NCI-H187 treated with DMSO at 0.1 percent for 48 hours (cell line): ENCODE data around the gene CCDC83.
"Not testable (repeated sequence)": the region's sequence is repeated elsewhere in the genome, so short reads cannot be mapped to it uniquely, and the experiment has no call there.

ENCODE experiments used
- DNase-seq: peaks from one replicate; lab custom pipeline; 2025; lab: John Stamatoyannopoulos, UW

Gene CCDC83

GRCh38 chr11:85941380-85941973, 86.3 kb downstream of the CCDC83 start:
- DNase-seq: no peak

DNA sequence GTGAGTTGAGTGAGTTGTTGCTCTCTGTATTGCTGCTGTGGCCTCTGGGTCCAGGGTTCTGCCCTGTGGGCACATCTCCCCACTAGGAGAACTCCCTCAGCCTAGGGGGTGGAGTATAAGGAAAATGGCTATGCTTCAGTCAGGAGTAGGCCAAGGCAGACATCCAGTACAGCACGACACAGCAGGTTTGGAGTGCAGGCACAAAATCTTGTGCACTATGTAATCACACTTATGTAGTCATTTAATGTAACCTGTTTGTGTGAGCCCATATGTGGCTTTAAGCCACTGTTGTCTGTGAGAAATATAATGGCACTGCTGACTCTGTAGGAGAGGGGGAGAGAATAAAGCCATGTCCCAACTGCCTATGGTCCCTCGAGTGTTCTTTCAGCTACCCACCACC, 90.1 kb downstream of the CCDC83 start:
- no peak for DNase-seq

GRCh38 chr11:85945788-85946187, 90.6 kb downstream of the CCDC83 start:
- no peak for DNase-seq

DNA sequence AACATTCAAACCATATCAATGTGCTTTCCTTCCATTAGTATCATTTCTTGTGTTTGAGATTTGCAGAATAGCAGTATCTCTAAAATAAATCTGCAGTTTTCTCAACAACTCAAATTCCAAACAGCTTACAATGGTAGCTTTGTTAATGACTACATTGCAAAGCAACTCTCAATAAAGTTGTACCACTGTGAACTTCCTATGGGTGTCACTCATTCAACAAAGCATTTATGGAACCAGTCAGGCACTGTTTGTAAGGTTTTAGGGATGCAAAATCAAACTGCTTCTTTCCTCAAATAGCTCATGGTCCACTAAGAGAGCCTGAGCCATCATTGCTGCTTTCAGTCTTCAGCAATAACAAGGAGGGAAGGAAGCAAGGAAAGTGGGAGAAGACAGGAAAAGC, 91.0 kb downstream of the CCDC83 start:
- no peak for DNase-seq

DNA sequence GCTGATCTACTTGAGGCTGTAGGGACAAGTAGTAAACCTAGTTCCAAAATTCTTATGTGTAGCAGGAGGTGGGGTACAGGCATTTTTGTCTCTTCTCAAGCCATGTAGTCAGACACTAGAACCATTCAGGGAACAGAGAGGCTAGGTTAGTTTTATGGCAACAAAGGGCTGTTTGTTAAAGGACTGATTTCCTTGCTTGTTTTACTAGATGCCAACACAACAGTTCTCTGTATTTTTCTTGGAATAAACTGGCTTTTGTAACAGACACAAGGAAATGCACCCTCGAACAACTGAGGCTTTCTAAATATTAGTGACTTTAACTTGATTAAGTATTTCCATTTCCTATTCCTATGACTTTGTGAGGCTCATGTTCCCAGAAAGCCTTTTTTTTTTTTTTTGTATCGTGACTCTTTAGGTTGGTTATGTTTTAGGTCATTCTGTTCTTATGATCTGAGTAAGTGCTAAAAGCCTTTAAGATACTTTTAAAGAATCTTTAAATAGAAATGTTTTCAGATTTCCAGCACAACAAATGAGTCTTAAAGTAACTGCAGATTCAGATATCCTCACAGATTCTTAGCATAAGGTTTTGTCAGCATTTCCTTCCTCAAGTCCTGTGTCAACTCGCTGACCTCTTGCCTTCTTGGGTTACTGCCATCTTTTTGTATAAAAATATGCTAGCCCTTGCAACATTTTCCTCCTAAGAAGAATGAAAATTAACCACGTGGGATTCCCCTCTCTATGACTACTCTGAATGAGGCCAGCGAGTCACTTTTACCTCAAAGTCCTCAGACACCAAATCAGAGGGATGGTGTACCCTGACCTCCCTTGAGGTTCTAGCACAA, 92.5 kb downstream of the CCDC83 start:
- no peak for DNase-seq

DNA sequence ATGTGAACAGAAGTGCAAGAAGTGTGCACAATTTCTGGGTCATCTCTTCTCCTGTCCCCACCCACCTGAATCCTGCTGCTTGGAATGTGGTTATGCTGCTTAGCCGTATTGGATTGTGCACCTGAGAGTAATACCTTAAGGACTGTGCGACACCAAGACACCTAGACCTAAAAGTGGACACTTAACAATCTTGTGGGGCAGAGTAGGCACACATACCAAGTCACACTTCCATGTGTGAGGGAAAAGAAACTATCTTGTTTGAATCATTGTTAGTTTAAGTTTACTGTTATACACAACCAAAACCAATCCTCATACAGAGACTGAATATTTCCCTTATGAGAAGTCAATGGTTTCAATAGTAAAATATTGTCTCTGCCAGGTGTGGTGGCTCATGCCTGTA, 93.7 kb downstream of the CCDC83 start:
- DNase-seq: no peak

DNA sequence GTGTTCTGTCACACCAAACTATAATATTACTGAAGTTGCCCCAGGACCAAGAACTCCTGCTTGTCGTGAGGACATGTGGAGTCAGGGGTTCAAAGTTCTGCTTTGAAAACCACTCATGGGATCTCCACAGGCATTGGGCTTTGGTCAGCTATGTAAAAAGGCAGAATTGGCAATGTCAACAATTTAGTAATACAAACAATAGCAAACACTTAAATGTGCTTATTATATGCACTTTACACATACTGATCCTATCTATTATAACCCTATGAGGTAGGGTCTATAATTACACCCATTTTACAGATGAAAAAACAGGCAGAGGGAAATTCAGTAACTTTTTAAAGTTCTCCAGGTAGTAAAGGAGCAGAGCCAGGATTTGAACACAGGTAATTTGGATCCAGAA, 94.6 kb downstream of the CCDC83 start:
- no peak for DNase-seq

DNA sequence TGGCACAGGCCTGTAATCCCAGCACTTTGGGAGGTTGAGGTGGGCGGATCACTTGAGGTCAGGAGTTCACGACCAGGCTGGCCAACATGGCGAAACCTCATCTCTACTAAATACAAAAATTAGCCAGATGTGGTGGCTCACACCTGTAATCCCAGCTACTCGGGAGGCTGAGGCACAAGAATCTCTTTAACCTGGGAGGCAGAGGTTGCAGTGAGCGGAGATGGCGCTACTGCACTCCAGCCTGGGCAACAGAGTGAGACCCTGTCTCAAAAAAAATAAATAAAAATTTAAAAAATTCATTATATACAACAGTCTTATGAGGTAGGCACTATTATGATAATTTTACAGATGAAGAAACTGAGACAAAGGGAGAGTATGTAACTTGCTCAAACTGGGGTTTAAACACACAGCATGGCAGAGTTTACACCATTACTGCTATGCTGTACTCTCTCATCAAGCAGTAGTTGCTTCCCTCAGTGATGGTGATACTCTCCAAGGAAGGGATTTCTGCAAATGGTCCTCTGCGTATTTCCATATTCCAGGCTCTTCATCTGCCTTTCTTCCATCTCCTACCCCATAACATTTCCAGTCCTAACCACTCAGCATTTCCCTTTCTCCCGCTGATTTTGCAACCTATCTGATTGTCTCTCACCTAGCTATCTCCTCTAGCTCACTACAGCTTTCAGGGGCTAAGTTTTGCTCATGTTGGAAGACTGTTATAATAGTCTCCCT, 95.3 kb downstream of the CCDC83 start:
- no peak for DNase-seq

- no peak for DNase-seq
Measured at GRCh38 chr11:85951049-85951405, 95.8 kb downstream of the CCDC83 start.

- no peak for DNase-seq
Measured at GRCh38 chr11:85951428-85952107, 96.4 kb downstream of the CCDC83 start.

DNA sequence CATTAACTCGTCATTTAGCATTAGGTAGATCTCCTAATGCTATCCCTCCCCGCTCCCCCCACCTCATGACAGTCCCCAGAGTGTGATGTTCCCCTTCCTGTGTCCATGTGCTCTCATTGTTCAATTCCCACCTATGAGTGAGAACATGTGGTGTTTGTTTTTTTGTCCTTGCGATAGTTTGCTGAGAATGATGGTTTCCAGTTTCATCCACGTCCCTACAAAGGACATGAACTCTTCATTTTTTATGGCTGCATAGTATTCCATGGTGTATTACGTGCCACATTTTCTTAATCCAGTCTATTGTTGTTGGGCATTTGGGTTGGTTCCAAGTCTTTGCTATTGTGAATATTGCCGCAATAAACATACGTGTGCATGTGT, 96.9 kb downstream of the CCDC83 start:
- DNase-seq: not testable (repeated sequence)

- no peak for DNase-seq
Measured at GRCh38 chr11:85953491-85954143, 98.4 kb downstream of the CCDC83 start.

GRCh38 chr11:85955531-85955930, 100.3 kb downstream of the CCDC83 start:
- no peak for DNase-seq

GRCh38 chr11:85960678-85961077, 105.5 kb downstream of the CCDC83 start:
- no peak for DNase-seq

DNA sequence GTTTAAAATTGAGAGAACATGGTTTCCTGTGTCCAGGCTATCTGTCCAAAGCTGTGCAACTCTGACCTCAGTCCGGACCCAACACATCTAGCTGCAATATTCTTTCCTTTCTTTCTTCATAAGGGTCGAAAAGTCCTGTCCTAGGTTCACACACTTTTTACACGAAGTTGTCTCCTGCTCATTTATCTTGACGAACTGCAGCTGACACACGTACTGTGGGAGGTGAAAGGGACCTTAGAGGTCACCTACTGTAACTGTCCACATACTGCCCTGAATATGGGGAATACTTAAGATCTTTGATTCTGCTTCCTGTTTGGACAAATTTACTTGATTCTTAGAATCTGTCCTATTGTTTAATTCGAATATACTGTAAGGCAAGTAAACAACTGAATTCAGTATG, 105.9 kb downstream of the CCDC83 start:
- no peak for DNase-seq

DNA sequence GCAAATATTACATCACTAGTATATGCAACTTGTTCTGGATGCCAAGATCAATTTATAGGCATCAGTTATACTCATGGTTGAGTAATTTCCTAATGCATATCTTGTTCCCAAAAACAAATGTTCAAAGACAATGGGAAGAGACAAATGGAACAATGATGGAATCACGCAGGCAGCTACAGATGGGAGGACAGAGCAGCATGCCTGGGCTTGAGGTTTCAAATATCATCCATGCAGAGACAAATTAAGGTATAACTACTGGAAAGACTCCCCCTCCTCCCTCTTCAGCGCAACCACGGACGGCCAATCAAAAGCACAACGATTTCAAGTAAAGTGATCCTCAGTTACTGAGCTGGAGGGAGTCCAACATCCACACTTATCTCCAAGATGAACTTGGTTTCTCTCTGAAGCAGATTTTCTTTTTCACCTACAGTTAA, 106.8 kb downstream of the CCDC83 start:
- peak; percentile 53 for DNase-seq

DNA sequence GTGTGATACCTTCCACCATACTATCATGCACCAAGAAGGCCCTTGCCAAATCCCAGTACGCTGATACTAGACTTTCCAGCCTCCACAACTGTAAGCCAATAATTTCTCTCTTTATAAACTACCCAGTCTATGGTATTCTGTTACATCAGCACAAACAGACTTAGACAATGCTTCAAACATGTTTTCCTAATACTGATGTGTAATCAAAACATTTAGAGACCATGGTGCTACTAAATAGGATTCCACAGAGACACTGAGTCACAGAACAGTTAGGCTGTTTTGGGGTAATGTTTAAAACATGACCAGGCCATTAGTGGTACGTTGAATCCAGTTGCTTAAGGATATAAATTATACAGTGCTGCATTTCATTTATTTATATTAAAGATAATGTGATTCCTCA, 110.0 kb downstream of the CCDC83 start:
- no peak for DNase-seq

- DNase-seq: no peak
Measured at GRCh38 chr11:85967457-85967856, 112.3 kb downstream of the CCDC83 start.
